K562 (cell line): ENCODE results near the gene MEGF11. TPM values are rescaled to one million over a fixed set of nuclear protein-coding genes. Genes with fewer than 3 reads are reported as not detected.
A peak's percentile ranks its signal among the peaks of the same experiment; 100 is the strongest.

Experiments
- BRD9 ChIP-seq: fragments of 450-650 bp; IDR thresholded peaks from 2 replicates; pipeline ENCODE4 v1.6.1; 2018; ENCODE audit warnings: low read depth; ENCODE audit not compliant: partially characterized antibody
- CREM ChIP-seq: IDR thresholded peaks from 2 replicates; pipeline ENCODE4 v1.6.1; 2014; ENCODE audit warnings: antibody characterized with exemption, low read depth
- EHMT2 ChIP-seq: fragments of 450-650 bp; IDR thresholded peaks from 2 replicates; pipeline ENCODE4 v1.6.1; 2018; ENCODE audit warnings: antibody characterized with exemption
- ETS2 ChIP-seq: IDR thresholded peaks from 2 replicates; pipeline ENCODE4 v1.6.1; 2016; ENCODE audit warnings: borderline replicate concordance, missing genetic modification characterization, mild to moderate bottlenecking, moderate library complexity, missing compliant biosample characterization; ENCODE audit not compliant: poor library complexity, severe bottlenecking
- FOS ChIP-seq: IDR thresholded peaks from 3 replicates; pipeline ENCODE4 v1.6.1; 2011; ENCODE audit not compliant: insufficient read length; ENCODE audit errors: extremely low read depth
- GATAD2A ChIP-seq: fragments of 450-650 bp; IDR thresholded peaks from 2 replicates; pipeline ENCODE4 v1.6.1; 2017
- GTF3C2 ChIP-seq: IDR thresholded peaks from 3 replicates; pipeline ENCODE4 v1.6.1; 2011; ENCODE audit warnings: borderline replicate concordance, mild to moderate bottlenecking, moderate library complexity; ENCODE audit not compliant: insufficient read length; ENCODE audit errors: extremely low read depth
- HNRNPL ChIP-seq: fragments of 200-400 bp; formaldehyde crosslinking; IDR thresholded peaks from 2 replicates; pipeline ENCODE4 v1.6.1; 2017; ENCODE audit warnings: low read depth, mild to moderate bottlenecking, low read length
- JUNB ChIP-seq: fragments of 450-650 bp; formaldehyde crosslinking; conservative IDR thresholded peaks from 2 replicates; pipeline ENCODE4 v1.4.0; 2020; ENCODE audit warnings: mild to moderate bottlenecking
- KHSRP ChIP-seq: fragments of 450-650 bp; IDR thresholded peaks from 2 replicates; pipeline ENCODE4 v1.6.1; 2017
- MBD1 ChIP-seq: fragments of 250-450 bp; sonication (Bioruptor Pico); IDR thresholded peaks from 2 replicates; pipeline ENCODE4 v1.8.0; 2022; ENCODE audit warnings: inconsistent platforms
- MLX ChIP-seq, 2 experiments: fragments of 450-650 bp in 1 of 2; sonication (generic) in 1 of 2; formaldehyde crosslinking; conservative IDR thresholded peaks; 2 replicates each; pipeline versions ENCODE4 v1.4.0 to v1.8.1; 2020 to 2022; ENCODE audit warnings: mild to moderate bottlenecking in 1 of 2, missing genetic modification reagents in 1 of 2
- NCOA1 ChIP-seq: fragments of 450-650 bp; IDR thresholded peaks from 2 replicates; pipeline ENCODE4 v1.6.1; 2016; ENCODE audit warnings: low read depth
- NFIX ChIP-seq: fragments of 250-450 bp; sonication (Bioruptor Pico); IDR thresholded peaks from 2 replicates; pipeline ENCODE4 v1.4.0; 2020; ENCODE audit warnings: low read depth, mild to moderate bottlenecking, moderate library complexity
- NRF1 ChIP-seq, 2 experiments: fragments of 450-650 bp; IDR thresholded peaks in 1 of 2; conservative IDR thresholded peaks in 1 of 2; 2 replicates each; pipeline ENCODE4 v1.6.1; 2014; ENCODE audit warnings: mild to moderate bottlenecking in 2 of 2
- RAD21 ChIP-seq, 2 experiments: fragments of 250-450 bp in 1 of 2; fragments of 450-650 bp in 1 of 2; sonication (Bioruptor Pico) in 1 of 2; formaldehyde crosslinking in 1 of 2; IDR thresholded peaks in 1 of 2; conservative IDR thresholded peaks in 1 of 2; 2 replicates each; pipeline versions ENCODE4 v1.4.0 to v1.8.0; 2020 to 2022; ENCODE audit warnings: mild to moderate bottlenecking in 2 of 2, moderate library complexity in 1 of 2
- RFX7 ChIP-seq: fragments of 250-450 bp; sonication (Bioruptor Pico); IDR thresholded peaks from 2 replicates; pipeline ENCODE4 v1.5.1; 2021; ENCODE audit warnings: mild to moderate bottlenecking
- TFAP4 ChIP-seq: sonication (generic); formaldehyde crosslinking; IDR thresholded peaks from 2 replicates; pipeline ENCODE4 v1.8.0; 2022; ENCODE audit warnings: missing genetic modification reagents, mild to moderate bottlenecking, moderate library complexity, borderline replicate concordance
- ZFP36 ChIP-seq: fragments of 150-350 bp; IDR thresholded peaks from 2 replicates; pipeline ENCODE4 v1.6.1; 2018; ENCODE audit warnings: low read length, low read depth; ENCODE audit not compliant: partially characterized antibody
- ZNF41 ChIP-seq: fragments of 250-450 bp; sonication (Bioruptor Pico); conservative IDR thresholded peaks from 2 replicates; pipeline ENCODE4 v1.4.0; 2020; ENCODE audit warnings: mild to moderate bottlenecking
- ZNF431 ChIP-seq: sonication (generic); formaldehyde crosslinking; IDR thresholded peaks from 2 replicates; pipeline ENCODE4 v1.8.0; 2022; ENCODE audit warnings: mild to moderate bottlenecking, missing genetic modification reagents
- polyA plus RNA-seq, 8 experiments: library from polyadenylated mRNA; depleted of rRNA in 4 of 8; stranded (reverse) in 5 of 8; unstranded in 3 of 8; fragments of >200 nt; fragmentation: Nextera tagmentation in 2 of 8; fragmentation: Illumina TruSeq in 1 of 8; extraction: Ambion mirVana in 2 of 8; extraction: Trizol in 1 of 8; gene quantifications; 2 replicates each; pipeline versions ENCODE4 v1.2.1 to v1.2.3, GENCODE V29; 2011 to 2014; ENCODE audit warnings: inconsistent platforms in 1 of 8, missing spikeins in 1 of 8
- total RNA-seq, 7 experiments: library from RNA; depleted of rRNA in 6 of 7; stranded (reverse); fragments of >200 nt in 6 of 7; fragmentation: Illumina TruSeq in 2 of 7; extraction: Trizol in 2 of 7; gene quantifications; 2 replicates each; pipeline versions ENCODE4 v1.2.1 to v1.2.3, GENCODE V29; 2011 to 2021; ENCODE audit warnings: low replicate concordance in 1 of 7
- TF ChIP-seq, protein P1 (sequence below): fragments of 250-450 bp; sonication (Bioruptor Pico); IDR thresholded peaks from 2 replicates; pipeline ENCODE4 v1.8.0; 2022; ENCODE audit warnings: moderate library complexity, mild to moderate bottlenecking, inconsistent platforms

The MEGF11 gene
- total and polyA plus RNA-seq, 9 of the 15 experiments (the other 6 are each of a cell fraction or from before 2014, with no cell fraction given): 0.06 to 0.23 (median 0.20) TPM; not detected in 6

GRCh38 chr15:66291816-66292570 lies 38.4 kb upstream of the MEGF11 start (continued):
- no peak for TF ChIP-seq ZFP36
- TF ChIP-seq ZNF431 (CRISPR knock-in tag): no peak
- TF ChIP-seq RAD21 (CRISPR knock-in tag; conservative IDR thresholded peaks at IDR 0.05 in 1 of 2, IDR thresholded peaks at IDR 0.05 in 1 of 2): no peak
- TF ChIP-seq, protein P1, sequence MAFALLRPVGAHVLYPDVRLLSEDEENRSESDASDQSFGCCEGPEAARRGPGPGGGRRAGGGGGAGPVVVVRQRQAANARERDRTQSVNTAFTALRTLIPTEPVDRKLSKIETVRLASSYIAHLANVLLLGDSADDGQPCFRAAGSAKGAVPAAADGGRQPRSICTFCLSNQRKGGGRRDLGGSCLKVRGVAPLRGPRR (CRISPR knock-in tag): no peak
- no peak for TF ChIP-seq GATAD2A
- TF ChIP-seq MBD1 (CRISPR knock-in tag): no peak
- no peak for TF ChIP-seq KHSRP
- 0 out of 2 replicates have a peak, but pooled peaks have one; percentile 16 for TF ChIP-seq NCOA1
- TF ChIP-seq MLX (CRISPR knock-in tag; conservative IDR thresholded peaks at IDR 0.05): no peak
- TF ChIP-seq BRD9: no peak
- no peak for TF ChIP-seq ETS2 (tag)
- 0 out of 2 replicates have a peak, but pooled peaks have one; percentile 6 for TF ChIP-seq CREM
- TF ChIP-seq FOS: no peak
- TF ChIP-seq EHMT2: no peak
- no peak for TF ChIP-seq NFIX (CRISPR knock-in tag)
- TF ChIP-seq TFAP4 (CRISPR knock-in tag): no peak
- no peak for TF ChIP-seq NRF1 (conservative IDR thresholded peaks at IDR 0.05 in 1 of 2, IDR thresholded peaks at IDR 0.05 in 1 of 2)
- TF ChIP-seq RFX7: no peak
- TF ChIP-seq ZNF41: no peak
- TF ChIP-seq HNRNPL: no peak
- TF ChIP-seq GTF3C2: no peak
- no peak for TF ChIP-seq JUNB (CRISPR knock-in tag)
